Activated T-cell treated with anti-CD3 and anti-CD28 coated beads for 24 hours (primary cell): ENCODE data around the gene RTEL1.
A peak's percentile ranks its signal among the peaks of the same experiment; 100 is the strongest.
"Not testable (repeated sequence)": the region's sequence is repeated elsewhere in the genome, so short reads cannot be mapped to it uniquely, and the experiment has no call there.

Experiments used
- DNase-seq: peaks from one replicate; pipeline ENCODE4 v3.0.0-alpha.2; 2020; ENCODE audit warnings: low read depth

Gene RTEL1

DNA sequence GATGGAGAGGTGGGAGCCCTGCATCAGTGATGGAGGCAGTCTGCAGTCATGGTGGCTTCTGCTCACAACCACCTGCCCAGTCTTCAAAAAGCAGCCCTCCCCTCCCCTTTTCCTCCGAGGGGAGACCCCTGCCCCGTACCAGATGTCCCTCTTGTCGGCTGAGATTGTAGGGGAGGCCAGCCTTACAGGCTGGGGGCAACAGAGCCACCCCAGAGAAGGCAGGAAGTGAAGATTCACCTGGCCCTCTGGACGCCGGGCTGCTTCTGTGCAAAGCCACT lies 42.9 kb downstream of the RTEL1 start:
- no peak for DNase-seq

DNA sequence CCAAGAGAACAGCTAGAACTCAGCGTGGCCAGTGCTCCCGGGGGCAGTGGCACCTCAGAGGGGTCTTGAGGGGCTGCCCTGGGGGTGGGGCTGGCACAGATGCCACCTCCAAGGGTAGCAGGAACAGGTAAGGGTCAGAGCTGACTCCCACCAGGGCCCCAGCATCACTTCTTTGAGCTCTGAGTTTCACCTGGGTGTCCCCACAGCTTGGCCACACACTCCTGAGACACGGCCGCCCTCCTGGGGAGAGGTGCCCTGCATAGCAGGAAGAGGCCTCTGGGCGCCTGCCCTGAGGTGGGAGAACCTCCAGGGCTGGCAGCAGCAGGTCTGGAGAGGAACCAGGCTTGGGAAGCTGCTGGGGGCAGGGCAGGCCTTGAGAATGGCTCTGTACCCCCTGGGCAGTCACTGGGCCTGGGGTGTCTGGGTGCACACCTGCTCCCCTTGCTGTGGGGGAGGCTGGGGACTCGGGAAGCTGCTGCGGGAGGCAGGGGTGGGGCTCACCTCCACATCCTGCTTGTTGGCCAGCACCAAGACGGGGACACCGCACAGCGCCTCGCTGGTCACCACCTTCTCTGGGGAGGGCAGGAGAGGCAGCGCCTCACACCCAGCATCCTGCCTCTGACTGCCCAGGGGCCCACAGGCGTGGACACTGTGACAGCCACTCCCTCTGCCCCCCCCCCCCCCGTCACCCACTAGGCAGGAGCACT lies 43.4 kb downstream of the RTEL1 start:
- no peak for DNase-seq

DNA sequence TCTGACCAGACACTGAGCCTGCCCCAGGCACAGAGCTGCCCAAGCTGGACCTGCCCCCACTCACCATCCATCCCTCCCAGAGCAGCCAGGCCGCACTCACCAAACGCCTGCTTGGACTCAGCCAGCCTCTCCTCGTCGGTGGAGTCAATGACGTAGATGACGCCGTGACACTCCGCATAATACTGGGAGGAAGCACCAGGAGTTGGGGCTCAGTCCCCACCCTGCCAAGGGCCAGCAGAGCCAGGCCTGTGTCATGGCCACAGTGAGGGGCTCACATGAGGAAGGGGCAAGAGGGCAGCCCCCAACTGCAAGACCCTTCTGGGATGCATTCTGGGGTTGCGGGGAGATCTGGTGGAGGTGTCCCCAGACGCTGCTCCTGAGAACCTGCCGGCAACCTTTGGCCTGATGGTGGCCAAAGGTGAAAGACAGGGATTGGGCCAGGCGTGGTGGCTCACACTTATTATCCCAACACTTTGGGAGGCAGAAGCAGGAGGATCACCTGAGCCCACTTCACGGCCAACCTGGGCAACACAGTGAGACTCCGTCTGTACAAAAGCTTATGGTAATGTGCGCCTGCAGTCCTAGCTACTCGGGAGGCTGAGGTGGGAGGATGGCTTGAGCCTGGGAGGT lies 44.0 kb downstream of the RTEL1 start:
- DNase-seq: no peak

DNA sequence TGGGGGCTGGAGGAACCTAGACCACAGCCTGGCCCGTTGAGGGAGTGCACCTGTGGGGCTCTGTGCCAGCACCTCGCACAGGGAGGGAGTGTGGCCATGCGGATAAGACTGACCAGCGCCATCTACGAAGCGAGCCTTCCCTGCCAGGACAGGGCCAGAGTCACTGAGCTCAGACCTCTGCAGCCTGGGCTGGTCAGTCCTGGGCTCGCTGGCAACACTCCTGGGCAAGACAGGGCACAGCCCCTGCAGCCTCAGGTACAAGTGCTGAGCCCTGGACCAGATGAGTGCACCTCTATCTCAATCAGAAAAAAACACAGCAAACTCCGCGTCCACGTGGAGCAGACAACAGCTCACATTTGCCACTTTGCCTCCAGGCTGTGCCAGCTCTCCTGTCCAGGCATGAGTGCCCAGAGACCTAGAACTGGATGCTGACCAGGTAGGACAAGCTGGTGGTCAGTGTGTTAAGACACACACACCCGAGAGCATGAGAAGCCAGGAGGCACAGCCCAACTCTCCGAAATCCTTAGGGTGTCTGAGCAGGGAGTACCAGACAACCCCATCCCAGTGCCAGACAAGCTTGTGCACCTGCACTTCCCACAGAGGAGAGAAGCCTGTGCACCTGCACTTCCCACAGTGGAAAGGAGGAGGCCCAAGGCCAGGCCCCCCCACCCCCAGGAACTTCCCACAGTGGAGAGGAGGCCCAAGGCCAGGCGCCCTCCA lies 44.8 kb downstream of the RTEL1 start:
- DNase-seq: no peak

DNA sequence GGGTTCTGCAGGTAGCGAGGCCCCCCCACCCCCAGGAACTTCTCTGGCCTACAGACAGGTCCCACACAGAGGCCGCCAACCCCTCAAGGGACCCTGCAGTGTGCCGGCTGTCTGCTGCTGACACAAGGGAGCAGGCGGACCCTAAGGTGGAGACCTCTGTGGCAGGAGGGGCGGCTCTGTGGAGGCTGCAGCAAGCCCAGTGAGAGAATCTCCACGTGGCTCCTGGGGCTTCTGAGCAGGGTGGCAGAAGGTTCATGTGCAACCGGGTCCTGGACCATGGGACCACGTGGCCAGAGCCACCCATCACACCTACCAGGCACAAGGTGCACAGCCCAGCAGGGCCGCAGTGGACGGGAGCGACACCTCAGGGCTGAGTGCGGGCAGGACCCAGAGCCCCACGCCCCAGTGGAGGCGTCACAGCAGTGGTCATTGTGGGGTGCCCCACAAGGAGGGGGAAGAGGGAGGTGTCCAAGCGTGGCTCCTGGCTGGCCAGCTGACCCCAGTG lies 45.4 kb downstream of the RTEL1 start:
- no peak for DNase-seq

DNA sequence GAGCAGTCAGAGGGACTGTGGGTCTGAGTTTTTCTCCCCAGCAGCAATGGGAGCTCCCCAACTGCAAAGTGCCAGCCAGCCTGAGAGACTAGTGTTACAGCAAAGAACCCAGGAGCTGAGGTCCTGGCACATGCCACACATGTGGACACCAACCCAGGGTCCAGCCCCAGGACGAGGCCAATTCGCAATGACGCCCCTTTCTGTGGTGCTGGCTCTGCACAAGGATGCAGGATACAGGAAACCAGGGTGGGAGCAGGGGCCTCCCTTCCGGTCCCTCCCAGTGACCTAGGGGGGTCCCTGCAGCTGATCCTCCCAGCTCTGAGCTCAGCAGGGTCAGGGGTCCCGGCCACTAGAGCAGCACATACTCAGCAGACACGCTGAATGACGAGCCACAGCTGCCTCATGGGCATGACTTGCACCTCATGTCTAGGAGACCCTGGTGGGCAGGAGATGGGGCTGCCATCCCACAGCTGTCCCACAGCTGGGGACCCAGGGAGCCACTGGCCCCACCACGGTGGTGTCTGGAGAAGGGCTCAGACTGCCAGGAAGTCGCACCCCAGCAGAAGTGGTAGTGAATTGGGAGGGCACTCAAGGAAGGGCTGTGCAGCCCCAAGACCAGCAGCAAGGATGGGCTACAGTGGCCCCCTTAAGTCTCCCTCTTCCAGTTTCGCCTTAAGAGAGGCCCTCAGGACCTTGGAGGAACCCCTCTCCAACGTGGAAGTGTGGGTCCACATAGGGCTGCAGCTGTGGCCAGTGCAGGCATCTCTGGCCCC lies 46.0 kb downstream of the RTEL1 start:
- no peak for DNase-seq

DNA sequence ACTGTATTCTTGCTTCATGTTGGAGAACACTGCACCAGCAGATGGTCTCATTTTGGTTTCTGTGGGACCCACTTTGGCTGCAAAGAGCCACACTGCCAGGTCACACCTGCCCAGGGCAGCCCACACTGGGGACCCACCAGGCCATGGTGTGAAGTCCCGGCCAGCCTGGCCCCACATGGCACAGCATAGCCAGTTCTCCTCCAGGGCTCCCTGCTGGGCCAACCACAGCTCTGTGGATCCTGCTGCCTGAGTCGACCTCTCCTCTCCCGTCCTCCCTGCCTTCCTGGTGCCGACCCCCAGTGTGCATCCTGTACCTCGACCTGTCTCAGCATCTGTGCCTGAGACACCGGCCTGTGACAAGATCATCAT lies 46.6 kb downstream of the RTEL1 start:
- no peak for DNase-seq

DNA sequence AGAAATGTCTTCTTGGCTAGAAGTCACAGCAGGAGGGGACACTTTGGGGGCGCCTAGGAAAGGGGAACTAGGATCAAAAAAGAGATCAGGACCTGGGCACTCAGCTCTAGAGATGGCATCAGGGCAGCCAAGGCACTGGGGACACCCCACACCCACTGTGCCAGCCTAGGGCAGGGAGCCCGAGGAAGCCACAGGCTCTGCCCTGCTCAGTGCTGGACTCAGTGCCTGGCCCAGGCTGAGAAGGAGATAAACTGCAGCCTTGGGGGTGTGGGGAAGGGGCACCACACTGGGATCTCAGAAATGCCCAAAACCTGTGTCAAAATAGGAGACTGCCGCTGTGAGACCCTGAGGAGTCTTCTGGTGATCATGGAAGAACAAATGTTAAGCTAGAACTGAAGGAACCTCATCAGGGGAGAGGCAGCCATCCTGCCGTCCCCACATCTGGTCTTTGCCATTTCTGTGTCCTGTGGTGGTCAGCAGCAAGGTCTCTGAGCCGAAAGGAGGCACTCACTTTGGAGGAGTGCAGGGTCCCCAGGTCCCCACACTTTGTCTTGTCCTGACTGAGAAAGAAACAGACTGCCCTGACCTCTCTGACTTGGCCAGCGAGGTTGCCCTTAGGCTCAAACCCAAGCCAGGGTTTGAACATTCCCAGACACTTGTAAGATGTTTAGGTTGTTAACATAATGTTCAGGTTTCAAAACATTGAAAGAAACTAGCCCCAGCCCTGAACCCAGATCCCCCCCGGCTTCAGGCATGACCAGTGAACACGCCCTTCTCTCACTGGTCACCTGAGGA lies 47.3 kb downstream of the RTEL1 start:
- DNase-seq: no peak

DNA sequence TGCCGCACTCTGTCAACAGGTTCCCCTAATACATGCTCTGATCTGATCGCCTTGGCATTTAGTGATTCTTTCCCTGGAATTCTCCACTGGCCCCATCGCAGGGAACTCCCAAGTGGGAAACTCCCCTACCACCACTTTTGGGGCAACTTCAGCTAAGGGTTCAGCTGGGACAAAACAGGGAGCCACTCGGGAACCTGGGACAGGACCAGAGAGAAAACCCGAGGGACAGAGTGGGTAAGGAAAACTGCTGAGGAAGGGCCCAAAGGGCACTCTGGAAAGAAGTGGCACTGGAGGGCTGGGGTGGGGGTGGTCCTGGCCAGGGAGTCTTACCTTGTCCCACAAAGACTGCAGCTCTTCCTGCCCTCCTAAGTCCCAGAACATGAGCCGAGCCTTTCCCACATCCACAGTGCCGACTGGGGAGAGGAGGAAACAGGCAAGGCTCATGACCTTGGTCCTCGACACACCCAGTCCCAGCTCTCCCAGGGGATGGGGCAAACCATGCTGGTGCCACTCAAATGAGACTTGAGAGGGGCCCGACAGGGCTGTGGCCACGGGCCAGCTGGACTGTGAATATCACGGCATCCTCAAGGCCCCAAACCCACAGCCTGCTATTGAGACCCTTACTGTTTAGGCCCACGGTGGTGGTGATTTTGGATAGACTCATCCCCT lies 48.0 kb downstream of the RTEL1 start:
- DNase-seq: no peak

DNA sequence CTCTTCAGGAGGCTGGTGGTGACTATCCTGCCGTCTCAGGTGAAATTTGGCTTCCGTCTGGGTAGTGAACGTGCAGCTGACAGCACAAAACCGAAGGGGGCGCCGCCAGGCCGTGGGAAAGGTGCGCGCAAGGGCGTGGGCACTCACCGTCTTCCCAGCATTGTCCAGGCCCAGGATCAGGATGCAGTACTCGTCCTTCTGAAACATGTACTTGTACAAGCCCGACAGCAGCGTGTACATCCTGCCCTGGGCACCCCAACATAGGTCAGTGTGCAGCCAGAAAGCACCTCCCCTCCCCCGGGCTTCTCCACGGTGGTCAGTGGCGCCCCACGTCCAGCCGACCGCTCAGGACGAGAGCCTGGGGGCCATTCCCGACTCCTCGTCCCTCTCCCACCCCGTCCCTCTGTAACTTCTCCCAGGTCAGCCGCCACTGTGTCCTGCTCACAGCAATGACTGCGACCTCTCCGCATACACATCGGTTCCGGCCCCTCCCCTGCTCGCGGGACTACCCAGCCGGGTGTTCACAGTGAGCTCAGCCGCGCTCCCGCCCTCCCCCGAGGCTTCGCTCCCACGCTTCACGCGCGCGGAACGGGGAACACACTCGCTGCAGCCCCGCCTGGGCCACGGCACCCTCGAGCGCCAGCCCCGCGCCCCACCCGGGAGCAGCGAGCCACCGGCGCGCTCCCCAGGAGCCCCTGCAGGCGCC lies 48.9 kb downstream of the RTEL1 start:
- no peak for DNase-seq

DNA sequence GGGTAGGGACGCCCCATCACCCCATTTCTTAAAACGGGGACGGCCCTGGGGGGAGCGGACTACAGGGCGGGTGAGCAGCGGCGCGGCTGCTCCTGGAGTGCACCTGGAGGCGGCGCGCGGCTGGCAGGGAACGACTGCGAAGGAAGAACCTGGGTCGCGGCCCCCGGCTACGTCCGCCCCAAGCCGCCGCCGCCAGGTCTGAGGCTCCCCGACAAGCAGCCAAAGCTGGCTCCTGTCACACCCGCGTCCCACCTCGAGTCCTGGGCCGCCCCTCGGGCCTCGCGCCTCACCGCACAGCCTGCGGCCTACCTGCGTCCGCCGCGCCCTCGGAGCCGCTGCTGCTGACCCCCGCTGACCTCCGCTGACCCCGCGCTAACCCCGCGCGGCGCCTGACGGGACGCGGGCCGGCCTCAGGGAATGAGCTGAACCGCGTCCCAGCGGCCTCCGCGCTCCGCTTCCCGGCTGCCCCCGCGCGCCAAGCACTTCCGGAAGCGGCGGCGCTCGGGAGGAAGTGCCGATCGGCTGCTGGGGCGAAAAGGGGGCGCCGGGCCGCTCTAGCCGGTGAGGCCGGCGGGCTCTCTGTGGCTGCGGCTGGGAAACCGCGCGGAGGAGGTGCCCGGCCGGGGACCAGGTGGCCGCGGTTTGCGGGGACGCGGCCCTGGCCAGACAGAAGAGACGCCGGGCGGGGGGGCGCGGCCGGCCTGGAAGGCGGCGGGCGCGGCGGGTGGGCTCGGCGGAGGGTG lies 49.6 kb downstream of the RTEL1 start, which contains the start of the genes ARFRP1 and ZGPAT:
TSS of gene ARFRP1 (minus strand) at position 419 of the 743 bp plus-strand sequence. CDS start 885 bp downstream, outside the sequence.
TSS of gene ZGPAT (plus strand) at position 482 of the 743 bp plus-strand sequence. CDS start 542 bp downstream, outside the sequence.
- DNase-seq: peak; percentile 85

DNA sequence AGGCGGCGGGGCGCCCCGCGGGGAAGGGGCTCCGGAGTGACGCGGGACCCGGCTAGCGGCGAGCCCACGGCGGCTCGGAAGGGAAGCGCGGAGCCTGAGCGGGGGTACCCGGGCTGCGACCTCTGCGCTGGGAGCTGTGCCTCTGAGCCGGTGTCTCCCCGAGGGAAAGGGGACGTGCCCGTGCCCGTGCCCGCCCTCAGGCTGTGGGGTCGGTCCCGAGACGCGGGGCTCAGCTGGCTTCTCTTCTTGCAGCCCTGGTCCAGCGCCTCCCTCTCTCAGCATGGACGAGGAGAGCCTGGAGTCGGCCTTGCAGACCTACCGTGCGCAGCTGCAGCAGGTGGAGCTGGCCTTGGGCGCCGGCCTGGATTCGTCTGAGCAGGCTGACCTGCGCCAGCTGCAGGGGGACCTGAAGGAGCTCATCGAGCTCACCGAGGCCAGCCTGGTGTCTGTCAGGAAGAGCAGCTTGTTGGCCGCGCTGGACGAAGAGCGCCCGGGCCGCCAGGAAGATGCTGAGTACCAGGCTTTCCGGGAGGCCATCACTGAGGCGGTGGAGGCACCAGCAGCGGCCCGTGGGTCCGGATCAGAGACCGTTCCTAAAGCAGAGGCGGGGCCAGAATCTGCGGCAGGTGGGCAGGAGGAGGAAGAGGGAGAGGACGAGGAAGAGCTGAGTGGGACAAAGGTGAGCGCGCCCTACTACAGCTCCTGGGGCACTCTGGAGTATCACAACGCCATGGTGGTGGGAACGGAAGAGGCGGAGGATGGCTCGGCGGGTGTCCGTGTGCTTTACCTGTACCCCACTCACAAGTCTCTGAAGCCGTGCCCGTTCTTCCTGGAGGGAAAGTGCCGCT lies 50.4 kb downstream of the RTEL1 start:
- no peak for DNase-seq

DNA sequence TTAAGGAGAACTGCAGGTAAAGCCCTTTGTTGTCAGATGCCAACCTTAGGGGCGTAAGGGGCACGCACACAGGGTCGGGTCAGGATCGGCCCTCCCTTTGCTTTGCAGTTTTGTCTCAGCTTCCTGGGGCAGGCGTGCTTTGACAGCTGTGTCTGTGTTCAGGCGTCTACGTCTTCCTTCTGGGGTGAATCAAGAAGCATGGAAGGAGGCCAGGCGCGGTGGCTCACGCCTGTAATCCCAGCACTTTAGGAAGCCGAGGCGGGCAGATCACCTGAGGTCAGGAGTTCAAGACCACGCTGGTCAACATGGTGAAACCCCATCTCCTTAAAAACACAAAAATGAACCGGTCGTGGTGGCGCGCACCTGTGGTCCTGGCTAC lies 51.0 kb downstream of the RTEL1 start:
- no peak for DNase-seq

DNA sequence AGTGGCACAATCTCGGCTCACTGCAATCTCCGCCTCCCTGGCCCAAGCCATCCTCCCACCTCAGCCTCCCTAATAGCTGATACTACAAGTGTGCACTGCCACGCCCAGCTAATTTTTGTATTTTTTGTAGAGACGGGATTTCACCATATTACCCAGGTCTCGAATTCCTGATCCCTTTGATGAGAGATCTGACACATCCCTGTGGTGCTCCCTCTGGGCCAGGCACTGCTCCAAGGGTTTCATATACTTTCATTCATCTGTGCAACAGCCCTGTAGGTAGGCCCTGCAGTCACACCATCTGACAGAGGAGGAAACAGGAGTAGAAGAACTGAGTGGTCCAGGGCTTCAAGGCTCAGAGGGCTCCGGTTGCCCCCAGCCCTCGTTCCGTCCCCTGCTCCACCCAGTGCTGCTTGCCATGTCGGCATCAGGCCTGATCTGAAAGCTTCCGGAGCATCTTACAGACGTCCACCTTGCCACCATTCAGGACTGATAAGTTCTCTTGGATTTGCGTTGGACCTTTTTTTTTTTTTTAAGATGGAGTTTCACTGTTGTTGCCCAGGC lies 53.1 kb downstream of the RTEL1 start:
- no peak for DNase-seq

DNA sequence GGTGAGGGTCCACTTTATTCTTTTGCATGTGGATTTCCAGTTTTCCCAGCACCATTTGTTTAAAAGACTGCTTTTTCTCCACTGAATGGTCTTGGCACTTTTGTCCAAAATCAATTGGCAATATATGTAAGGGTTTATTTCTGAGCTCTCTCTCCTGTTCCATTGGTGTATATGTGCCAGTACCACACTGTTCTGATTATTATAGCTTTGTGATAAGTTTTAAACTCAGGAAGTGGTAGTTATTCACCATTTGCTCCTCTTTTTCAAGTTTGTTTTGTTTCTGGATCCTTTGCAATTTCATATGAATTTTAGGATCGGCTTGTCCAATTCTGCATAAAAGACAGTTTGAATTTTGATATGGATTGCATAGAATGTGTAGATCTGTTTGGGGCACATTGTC lies 54.1 kb downstream of the RTEL1 start:
- DNase-seq: no peak

DNA sequence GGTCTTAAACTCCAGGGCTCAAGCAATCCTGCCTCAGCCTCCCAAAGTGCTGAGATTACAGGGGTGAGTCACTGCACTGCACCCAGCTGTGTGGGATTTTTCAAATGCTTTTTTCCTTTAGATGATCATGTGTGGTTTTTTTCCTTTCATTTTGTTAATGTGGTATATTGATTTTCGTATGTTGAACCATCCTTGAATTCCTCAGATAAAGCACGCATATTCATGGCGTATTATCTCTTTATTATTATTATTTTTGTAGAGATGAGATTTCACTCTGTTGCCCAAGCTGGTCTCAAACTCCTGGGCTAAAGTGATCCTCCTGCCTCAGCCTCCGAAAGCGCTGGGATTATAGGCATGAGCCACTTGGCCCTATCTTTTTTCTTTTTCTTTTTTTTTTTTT lies 56.7 kb downstream of the RTEL1 start:
- no peak for DNase-seq

DNA sequence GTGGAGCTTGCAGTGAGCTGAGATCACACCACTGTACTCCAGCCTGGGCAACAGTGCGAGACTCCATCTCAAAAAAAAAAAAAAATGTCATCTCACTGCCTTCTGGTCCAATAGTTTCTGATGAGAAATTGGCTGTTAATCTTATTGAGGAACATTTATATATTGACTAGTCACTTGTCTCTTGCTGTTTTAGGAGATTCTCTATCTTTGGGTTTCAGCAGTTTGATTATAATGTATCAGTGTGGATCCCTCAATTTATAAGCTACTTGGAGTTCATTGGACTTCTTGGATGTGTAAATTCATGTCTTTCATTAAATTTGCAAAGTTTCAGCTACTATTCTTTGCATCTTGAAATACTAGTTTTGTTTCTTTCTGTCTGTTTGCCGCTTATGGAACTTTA lies 60.9 kb downstream of the RTEL1 start:
- no peak for DNase-seq

DNA sequence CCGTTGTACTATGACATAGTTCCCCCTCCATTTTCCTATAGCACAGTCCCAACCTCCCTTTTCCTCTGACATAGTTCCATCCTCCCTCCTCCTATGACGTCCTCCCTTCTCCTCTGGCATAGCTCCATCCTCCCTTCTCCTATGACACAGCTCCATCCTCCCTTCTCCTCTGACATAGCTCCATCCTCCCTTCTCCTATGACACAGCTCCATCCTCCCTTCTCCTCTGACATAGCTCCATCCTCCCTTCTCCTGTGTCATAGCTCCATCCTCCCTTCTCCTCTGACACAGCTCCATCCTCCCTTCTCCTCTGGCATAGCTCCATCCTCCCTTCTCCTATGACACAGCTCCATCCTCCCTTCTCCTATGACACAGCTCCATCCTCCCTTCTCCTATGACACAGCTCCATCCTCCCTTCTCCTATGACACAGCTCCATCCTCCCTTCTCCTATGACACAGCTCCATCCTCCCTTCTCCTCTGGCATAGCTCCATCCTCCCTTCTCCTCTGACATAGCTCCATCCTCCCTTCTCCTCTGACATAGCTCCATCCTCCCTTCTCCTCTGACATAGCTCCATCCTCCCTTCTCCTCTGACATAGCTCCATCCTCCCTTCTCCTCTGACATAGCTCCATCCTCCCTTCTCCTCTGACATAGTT lies 65.0 kb downstream of the RTEL1 start:
- DNase-seq: not testable (repeated sequence)
